GM12872 (cell line): ENCODE results near the gene ASCC1.

Experiments
- CTCF ChIP-seq: IDR thresholded peaks from 3 replicates; pipeline ENCODE4 v1.5.1; 2011; ENCODE audit warnings: low read depth, mild to moderate bottlenecking, low read length, moderate library complexity; ENCODE audit not compliant: insufficient read depth

Gene ASCC1

GRCh38 chr10:72234560-72235095 lies 18.6 kb upstream of the ASCC1 start:
- TF ChIP-seq CTCF = no peak

- no peak for TF ChIP-seq CTCF
Measured at GRCh38 chr10:72233621-72234020, 17.5 kb upstream of the ASCC1 start.

- TF ChIP-seq CTCF = no peak
Measured at GRCh38 chr10:72229261-72230251, 13.5 kb upstream of the ASCC1 start.

- no peak for TF ChIP-seq CTCF
Measured at GRCh38 chr10:72228318-72228751, 12.3 kb upstream of the ASCC1 start.

GRCh38 chr10:72227826-72228225 lies 11.8 kb upstream of the ASCC1 start:
- no peak for TF ChIP-seq CTCF

GRCh38 chr10:72226418-72227027 lies 10.4 kb upstream of the ASCC1 start:
- no peak for TF ChIP-seq CTCF

- no peak for TF ChIP-seq CTCF
Measured at GRCh38 chr10:72223743-72224101, 7.6 kb upstream of the ASCC1 start.
